ENCODE data around the gene THRA.

- TF ChIP-seq CTCF (IDR thresholded peaks at IDR 0.05) (no peak), POLR2A (IDR thresholded peaks at IDR 0.05) (no peak)
Observed at GRCh38 chr17:40094874-40095273, 32.1 kb downstream of the THRA start.
